ENCODE data around the gene PCSK6.
A peak's percentile ranks its signal among the peaks of the same experiment; 100 is the strongest.

Gene PCSK6

DNA sequence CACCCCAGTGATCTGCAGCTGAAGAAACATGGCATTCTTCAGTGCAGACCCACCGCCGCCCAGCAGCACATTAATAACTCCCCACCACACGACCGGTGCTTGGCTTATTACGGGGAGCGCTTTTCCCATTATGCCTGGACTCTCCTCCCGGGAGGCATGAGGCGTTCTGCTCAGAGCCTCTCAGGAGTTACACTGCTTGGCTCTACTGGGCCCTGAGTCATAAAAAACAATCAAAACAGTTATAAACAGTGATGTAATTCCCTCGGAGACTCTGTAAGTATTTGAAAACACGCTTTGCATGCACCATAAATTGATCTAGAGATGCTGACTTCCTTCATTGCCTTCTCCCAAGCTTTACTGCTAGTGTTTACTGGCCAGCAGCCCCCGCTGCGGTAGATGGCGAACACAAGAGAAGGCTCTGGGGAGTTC, 117.3 kb downstream of the PCSK6 start:
- Histone ChIP-seq H3K4me3 (ENCODE audit: low read length) (peak overlapping the region; percentile 44; the same call in 1 of the 2 replicates), H3K27me3 (ENCODE audit: insufficient read depth, low read length) (peaks cover 9% of the 10 kb centered on the region; the same call in 1 of the 2 replicates), H3K27ac (ENCODE audit: low read length) (no peak overlapping the region), H3K36me3 (ENCODE audit: insufficient read depth, low read depth, low read length) (no peaks in the 10 kb centered on the region), H3K9ac (ENCODE audit: low read depth, low read length) (no peak overlapping the region), H3K9me3 (ENCODE audit: insufficient read depth, low read depth, low read length) (no peaks in the 10 kb centered on the region), H3K4me1 (ENCODE audit: insufficient read depth, low read length) (peaks cover 7% of the 10 kb centered on the region; the same call in 1 of the 2 replicates)

DNA sequence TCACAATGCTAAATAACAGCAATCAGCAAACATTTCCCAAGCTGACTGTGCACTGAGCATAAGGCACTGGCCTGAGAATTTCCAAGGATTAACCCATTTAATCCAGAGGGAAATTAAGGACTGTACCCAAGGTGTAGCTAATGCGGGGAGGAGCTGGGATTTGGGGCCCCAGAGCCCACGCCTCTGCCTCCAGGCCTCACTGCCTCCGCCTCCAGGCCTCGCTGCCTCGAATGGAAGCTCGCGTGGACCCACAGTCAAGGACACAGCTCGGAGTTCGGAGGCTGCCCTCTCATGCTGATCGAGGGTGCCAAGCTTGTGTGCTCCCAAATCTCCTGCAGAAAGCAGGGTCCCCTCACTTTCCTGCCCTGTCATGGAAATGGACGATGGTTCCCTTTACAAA, 118.0 kb downstream of the PCSK6 start:
- Histone ChIP-seq H3K9ac (ENCODE audit: low read depth, low read length) (no peak overlapping the region), H3K36me3 (ENCODE audit: insufficient read depth, low read depth, low read length) (no peaks in the 10 kb centered on the region), H3K4me3 (ENCODE audit: low read length) (no peak overlapping the region), H3K27ac (ENCODE audit: low read length) (no peak overlapping the region), H3K9me3 (ENCODE audit: insufficient read depth, low read depth, low read length) (no peaks in the 10 kb centered on the region), H3K27me3 (ENCODE audit: insufficient read depth, low read length) (peaks cover 9% of the 10 kb centered on the region; the same call in 1 of the 2 replicates), H3K4me1 (ENCODE audit: insufficient read depth, low read length) (peaks cover 7% of the 10 kb centered on the region; the same call in 1 of the 2 replicates)

DNA sequence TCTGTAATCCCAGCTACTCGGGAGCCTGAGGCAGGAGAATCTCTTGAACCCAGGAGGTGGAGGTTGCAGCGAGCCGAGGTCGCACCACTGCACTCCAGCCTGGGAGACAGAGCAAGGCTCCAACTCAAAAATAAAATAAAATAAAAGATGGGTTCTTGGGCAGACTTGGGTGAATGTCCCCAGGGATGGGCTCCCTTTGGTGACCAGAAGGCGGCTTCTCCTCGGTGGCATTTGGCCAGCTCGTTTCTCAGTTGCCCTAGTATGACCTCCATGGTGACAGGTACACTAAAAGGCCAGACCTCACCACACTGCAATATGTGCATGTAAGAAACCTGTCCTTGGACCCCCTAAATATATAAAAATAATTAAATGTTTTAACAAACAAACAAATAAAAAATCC, 118.4 kb downstream of the PCSK6 start:
- no peaks in the 10 kb centered on the region for H3K36me3 ChIP-seq (ENCODE audit: insufficient read depth, low read depth, low read length)
- peaks cover 9% of the 10 kb centered on the region; the same call in 1 of the 2 replicates for H3K27me3 ChIP-seq (ENCODE audit: insufficient read depth, low read length)
- H3K4me3 ChIP-seq (ENCODE audit: low read length) = no peak overlapping the region
- H3K4me1 ChIP-seq (ENCODE audit: insufficient read depth, low read length) = peaks cover 7% of the 10 kb centered on the region; the same call in 1 of the 2 replicates
- H3K27ac ChIP-seq (ENCODE audit: low read length) = no peak overlapping the region
- H3K9me3 ChIP-seq (ENCODE audit: insufficient read depth, low read depth, low read length) = no peaks in the 10 kb centered on the region
- H3K9ac ChIP-seq (ENCODE audit: low read depth, low read length) = no peak overlapping the region

DNA sequence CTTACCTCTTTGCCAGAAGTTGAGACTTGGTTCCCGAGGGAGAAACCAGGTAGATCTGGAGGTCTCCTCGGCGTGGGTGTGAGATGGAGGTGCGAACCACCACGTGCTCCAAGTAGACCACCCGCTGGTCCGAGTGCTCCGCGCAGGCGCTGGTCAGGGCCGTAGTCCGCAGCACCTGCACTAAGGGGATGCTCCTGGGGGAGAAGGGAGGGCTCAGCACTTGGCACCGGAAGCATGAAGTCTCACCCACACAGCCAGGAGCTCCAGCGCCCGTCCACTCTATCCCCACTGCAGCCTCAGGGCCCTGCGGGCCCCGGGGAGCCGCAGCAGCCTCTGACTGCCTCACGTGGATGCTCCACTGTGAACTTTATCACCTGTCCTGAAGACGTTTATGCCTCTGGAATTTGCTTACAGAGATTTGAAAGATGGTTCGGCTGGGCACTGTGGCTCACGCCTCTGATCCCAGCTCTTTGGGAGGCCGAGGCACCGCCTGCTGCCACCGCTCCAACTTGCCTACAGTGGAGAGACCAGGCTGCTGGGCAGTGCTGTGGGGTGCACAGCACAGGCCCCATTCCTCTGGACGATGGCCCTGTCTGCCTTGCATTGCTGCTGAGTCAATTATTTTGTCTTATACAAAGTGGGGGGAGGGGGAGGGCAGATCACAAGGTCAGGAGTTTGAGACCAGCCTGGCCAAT, 119.0 kb downstream of the PCSK6 start:
- peaks cover 9% of the 10 kb centered on the region; the same call in 1 of the 2 replicates for H3K27me3 ChIP-seq (ENCODE audit: insufficient read depth, low read length)
- H3K36me3 ChIP-seq (ENCODE audit: insufficient read depth, low read depth, low read length) = no peaks in the 10 kb centered on the region
- no peak overlapping the region for H3K9ac ChIP-seq (ENCODE audit: low read depth, low read length)
- no peak overlapping the region for H3K27ac ChIP-seq (ENCODE audit: low read length)
- H3K9me3 ChIP-seq (ENCODE audit: insufficient read depth, low read depth, low read length) = no peaks in the 10 kb centered on the region
- H3K4me1 ChIP-seq (ENCODE audit: insufficient read depth, low read length) = peaks cover 7% of the 10 kb centered on the region; the same call in 1 of the 2 replicates
- H3K4me3 ChIP-seq (ENCODE audit: low read length) = no peak overlapping the region

DNA sequence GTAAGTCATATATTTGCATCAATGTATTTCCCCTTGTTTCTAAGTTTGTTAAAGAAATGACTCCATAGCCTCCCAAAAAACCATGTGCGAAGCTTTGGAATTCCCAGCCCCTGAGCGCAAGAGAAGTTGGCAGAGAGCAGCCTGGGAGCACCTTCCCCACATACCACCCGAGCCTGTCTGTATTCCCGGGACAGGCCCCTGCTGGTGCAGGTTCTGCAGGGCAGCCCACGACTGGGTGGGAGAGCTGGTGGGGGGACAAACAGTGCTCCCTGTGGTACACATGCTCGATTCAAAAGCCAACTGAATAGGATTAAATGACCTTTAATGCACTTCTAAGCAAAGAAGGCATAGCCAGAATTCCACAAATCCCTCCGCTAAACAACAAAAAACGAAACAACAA, 119.8 kb downstream of the PCSK6 start:
- H3K36me3 ChIP-seq (ENCODE audit: insufficient read depth, low read depth, low read length) = no peaks in the 10 kb centered on the region
- H3K4me3 ChIP-seq (ENCODE audit: low read length) = no peak overlapping the region
- peaks cover 9% of the 10 kb centered on the region; the same call in 1 of the 2 replicates for H3K27me3 ChIP-seq (ENCODE audit: insufficient read depth, low read length)
- peaks cover 7% of the 10 kb centered on the region; the same call in 1 of the 2 replicates for H3K4me1 ChIP-seq (ENCODE audit: insufficient read depth, low read length)
- H3K27ac ChIP-seq (ENCODE audit: low read length) = no peak overlapping the region
- no peak overlapping the region for H3K9ac ChIP-seq (ENCODE audit: low read depth, low read length)
- no peaks in the 10 kb centered on the region for H3K9me3 ChIP-seq (ENCODE audit: insufficient read depth, low read depth, low read length)

DNA sequence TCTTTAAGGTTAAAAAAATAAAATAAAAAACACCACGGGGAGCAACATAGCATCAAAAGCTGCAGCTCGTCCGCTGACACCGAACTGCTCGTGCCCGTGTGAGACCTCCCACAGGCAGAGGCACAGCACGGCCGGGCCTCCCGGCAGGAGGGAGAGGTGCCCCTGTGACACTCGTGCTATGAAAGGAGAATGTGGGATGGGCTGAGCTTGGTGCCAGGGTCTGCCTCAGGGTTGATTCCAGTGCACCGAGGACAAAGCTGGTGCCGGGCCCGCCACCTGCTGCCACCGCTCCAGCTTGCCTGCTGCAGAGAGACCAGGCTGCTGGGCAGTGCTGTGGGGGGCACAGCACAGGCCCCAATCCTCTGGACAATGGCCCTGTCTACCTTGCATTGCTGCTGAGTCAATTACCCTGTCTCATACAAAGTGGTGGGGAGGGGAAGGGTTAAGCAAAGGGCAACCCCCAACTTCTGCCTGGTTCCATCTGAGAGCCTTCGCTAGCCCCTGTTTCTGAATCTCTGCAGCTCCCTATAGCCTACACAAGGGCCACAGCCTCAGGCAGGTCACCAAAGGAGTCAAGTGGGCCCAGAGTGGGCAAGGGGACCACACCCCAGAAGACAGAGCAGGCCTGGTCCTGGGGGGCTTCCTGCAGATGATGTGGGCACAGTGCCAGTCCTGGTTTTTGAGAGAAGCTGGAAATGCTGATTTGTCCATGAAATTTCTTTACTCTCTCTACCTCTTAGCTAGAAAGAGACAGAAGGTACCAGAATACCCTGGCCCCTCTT, 120.5 kb downstream of the PCSK6 start:
- Histone ChIP-seq H3K4me1 (ENCODE audit: insufficient read depth, low read length) (peaks cover 7% of the 10 kb centered on the region; the same call in 1 of the 2 replicates), H3K36me3 (ENCODE audit: insufficient read depth, low read depth, low read length) (no peaks in the 10 kb centered on the region), H3K27me3 (ENCODE audit: insufficient read depth, low read length) (peaks cover 9% of the 10 kb centered on the region; the same call in 1 of the 2 replicates), H3K4me3 (ENCODE audit: low read length) (no peak overlapping the region), H3K9ac (ENCODE audit: low read depth, low read length) (no peak overlapping the region), H3K9me3 (ENCODE audit: insufficient read depth, low read depth, low read length) (no peaks in the 10 kb centered on the region), H3K27ac (ENCODE audit: low read length) (no peak overlapping the region)

DNA sequence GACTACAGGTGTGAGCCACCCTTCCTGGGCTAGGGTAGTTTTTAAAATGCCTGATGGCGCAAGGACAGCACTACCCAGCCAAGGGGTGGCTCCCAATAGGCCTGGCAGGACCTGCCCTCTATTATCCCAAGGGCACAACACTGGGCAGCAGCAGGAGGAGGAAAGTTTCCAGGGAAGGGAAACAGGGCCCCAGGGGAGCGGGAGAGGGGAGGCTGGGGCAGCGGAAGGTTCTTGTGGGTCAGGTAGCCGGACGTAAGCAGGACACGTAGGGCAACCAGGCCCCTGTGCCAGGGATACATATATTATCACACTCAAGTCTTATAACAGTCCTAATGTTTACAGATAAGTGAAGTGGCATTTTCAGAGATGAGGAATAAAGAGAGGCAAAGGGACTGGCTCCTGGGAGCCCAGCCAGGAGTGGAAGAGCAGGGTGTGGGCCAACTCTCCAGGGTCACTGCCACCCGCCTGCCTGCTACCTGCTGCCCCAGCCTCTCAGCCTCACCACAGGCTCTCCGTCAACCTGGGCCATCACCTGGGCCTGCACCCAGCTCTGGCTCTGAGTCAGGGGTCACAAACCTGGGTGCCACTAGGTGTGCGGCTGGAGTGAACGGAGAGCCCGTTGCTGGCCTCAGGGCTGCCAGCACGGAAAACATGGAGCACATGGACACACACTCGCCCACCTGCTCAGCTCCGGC, 121.3 kb downstream of the PCSK6 start:
- Histone ChIP-seq H3K9ac (ENCODE audit: low read depth, low read length) (no peak overlapping the region), H3K4me1 (ENCODE audit: insufficient read depth, low read length) (peaks cover 7% of the 10 kb centered on the region; the same call in 1 of the 2 replicates), H3K4me3 (ENCODE audit: low read length) (no peak overlapping the region), H3K27ac (ENCODE audit: low read length) (no peak overlapping the region), H3K9me3 (ENCODE audit: insufficient read depth, low read depth, low read length) (no peaks in the 10 kb centered on the region), H3K36me3 (ENCODE audit: insufficient read depth, low read depth, low read length) (no peaks in the 10 kb centered on the region), H3K27me3 (ENCODE audit: insufficient read depth, low read length) (peaks cover 9% of the 10 kb centered on the region; the same call in 1 of the 2 replicates)

DNA sequence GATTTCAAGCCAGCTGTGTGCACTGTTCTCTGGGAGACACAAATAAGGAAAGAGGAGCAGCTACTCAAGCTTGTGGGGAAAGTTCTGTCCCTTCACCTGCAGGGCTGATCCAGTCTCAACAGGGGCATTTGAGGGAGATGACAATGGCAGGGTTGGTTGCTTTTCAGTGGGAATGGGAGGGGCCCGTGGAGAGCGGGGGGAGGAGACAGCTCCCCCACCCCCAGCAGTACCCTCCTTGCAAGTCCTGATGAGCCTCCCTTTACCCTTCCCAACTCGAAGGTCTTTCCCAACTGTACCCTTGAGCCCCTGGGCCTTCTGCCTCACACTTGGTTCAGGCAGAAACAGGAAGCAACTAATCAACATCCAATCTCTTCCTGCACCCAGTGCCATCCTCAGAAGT, 122.7 kb downstream of the PCSK6 start:
- no peaks in the 10 kb centered on the region for H3K36me3 ChIP-seq (ENCODE audit: insufficient read depth, low read depth, low read length)
- H3K27me3 ChIP-seq (ENCODE audit: insufficient read depth, low read length) = peaks cover under 1% of the 10 kb centered on the region; the same call in 1 of the 2 replicates
- no peak overlapping the region for H3K9ac ChIP-seq (ENCODE audit: low read depth, low read length)
- H3K4me1 ChIP-seq (ENCODE audit: insufficient read depth, low read length) = peaks cover 6% of the 10 kb centered on the region; the same call in 1 of the 2 replicates
- no peak overlapping the region for H3K4me3 ChIP-seq (ENCODE audit: low read length)
- H3K27ac ChIP-seq (ENCODE audit: low read length) = no peak overlapping the region
- no peaks in the 10 kb centered on the region for H3K9me3 ChIP-seq (ENCODE audit: insufficient read depth, low read depth, low read length)

DNA sequence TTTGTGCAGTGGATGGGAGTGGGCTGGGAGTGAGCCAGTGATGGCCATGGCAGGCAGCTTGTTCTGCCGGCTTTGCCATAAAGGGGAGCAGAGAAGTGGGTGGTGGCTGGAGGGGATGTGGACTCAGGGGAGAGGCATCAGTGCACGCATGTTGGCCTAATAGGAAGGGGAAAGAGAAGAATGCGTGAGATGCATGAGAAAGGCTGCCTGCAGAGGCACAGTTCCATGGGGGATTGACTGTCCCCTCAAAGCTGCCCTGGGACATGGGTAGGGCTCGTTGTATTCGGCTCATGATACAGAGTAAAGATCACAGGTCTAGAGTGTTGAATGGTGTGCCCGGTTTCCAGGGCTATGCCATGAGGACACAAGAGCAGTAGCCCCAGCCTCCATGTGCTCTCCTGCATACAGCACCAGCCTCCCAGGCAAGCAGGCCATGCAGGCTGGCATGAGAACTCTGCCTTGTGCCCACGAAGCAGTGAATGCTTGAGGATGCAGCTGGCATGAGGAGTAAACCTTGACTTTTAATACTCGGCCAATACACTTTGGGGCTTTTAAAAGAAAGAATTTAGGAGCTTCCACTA, 126.4 kb downstream of the PCSK6 start:
- H3K4me3 ChIP-seq (ENCODE audit: low read length) = no peak overlapping the region
- peaks cover 8% of the 10 kb centered on the region for H3K4me1 ChIP-seq (ENCODE audit: insufficient read depth, low read length)
- H3K9me3 ChIP-seq (ENCODE audit: insufficient read depth, low read depth, low read length) = no peaks in the 10 kb centered on the region
- no peak overlapping the region for H3K27ac ChIP-seq (ENCODE audit: low read length)
- no peaks in the 10 kb centered on the region for H3K36me3 ChIP-seq (ENCODE audit: insufficient read depth, low read depth, low read length)
- no peak overlapping the region for H3K9ac ChIP-seq (ENCODE audit: low read depth, low read length)
- no peaks in the 10 kb centered on the region for H3K27me3 ChIP-seq (ENCODE audit: insufficient read depth, low read length)

DNA sequence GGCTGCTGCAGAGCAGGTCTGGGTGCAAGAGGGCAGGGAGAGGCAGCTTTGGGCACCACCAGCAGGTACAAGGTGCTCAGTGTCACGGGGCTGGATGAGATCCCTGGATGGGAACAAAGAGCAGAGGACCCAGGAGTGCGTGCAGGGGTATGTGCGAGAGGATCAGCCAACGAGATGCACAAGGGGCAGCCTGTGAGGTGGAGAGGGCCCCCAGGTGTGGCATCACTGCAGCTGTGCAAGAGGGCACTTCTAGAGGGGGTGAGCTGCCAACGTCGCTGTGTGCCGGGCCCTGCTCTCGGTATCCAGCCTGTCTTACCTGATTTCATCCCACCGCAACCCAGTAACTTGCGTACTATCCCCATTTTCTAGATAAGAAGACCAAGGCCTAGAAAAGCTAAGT, 127.1 kb downstream of the PCSK6 start:
- Histone ChIP-seq H3K27me3 (ENCODE audit: insufficient read depth, low read length) (no peaks in the 10 kb centered on the region), H3K4me3 (ENCODE audit: low read length) (no peak overlapping the region), H3K4me1 (ENCODE audit: insufficient read depth, low read length) (peaks cover 8% of the 10 kb centered on the region), H3K36me3 (ENCODE audit: insufficient read depth, low read depth, low read length) (no peaks in the 10 kb centered on the region), H3K27ac (ENCODE audit: low read length) (no peak overlapping the region), H3K9ac (ENCODE audit: low read depth, low read length) (no peak overlapping the region), H3K9me3 (ENCODE audit: insufficient read depth, low read depth, low read length) (no peaks in the 10 kb centered on the region)

DNA sequence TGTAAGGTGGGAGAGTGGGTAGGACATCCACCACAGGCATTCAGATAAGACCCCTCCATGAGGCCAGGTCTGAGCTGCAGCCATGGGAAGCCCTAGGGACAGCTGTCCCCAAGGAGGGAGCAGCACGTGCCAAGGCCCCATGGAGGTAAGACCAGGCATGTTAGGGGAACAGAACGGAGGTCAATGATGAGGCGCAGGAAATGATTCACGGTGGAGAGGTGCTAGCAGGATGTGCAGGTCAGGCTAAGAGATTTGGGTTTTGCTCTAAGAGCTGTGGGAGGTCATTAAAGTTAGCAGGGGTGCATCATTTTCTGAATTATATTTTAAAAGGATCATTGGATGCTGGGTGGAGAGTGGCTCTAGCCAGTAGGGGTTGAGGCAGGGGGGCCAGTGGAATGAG, 128.1 kb downstream of the PCSK6 start:
- peaks cover 8% of the 10 kb centered on the region for H3K4me1 ChIP-seq (ENCODE audit: insufficient read depth, low read length)
- H3K27ac ChIP-seq (ENCODE audit: low read length) = no peak overlapping the region
- H3K4me3 ChIP-seq (ENCODE audit: low read length) = no peak overlapping the region
- H3K36me3 ChIP-seq (ENCODE audit: insufficient read depth, low read depth, low read length) = no peaks in the 10 kb centered on the region
- H3K27me3 ChIP-seq (ENCODE audit: insufficient read depth, low read length) = no peaks in the 10 kb centered on the region
- H3K9me3 ChIP-seq (ENCODE audit: insufficient read depth, low read depth, low read length) = no peaks in the 10 kb centered on the region
- H3K9ac ChIP-seq (ENCODE audit: low read depth, low read length) = no peak overlapping the region
